Cardiac muscle cell (in vitro differentiated cells and primary cell): ENCODE data around the gene TPD52L2. TPM values are rescaled to one million over a fixed set of nuclear protein-coding genes. Genes with fewer than 3 reads are reported as not detected.

Experiments used
- DNase-seq, 2 donors: peaks; one replicate each; pipeline versions ENCODE4 v3.0.0 to v3.0.0-alpha.2; 2010 to 2017; ENCODE audit warnings: low read depth in 1 of 2, low spot score in 1 of 2
- H3K27ac ChIP-seq: fragments of 200-600 bp; sonication (generic); 2 replicates; pipeline ENCODE4 v1.5.1; 2016
- H3K27me3 ChIP-seq: fragments of 200-600 bp; sonication (generic); 2 replicates; pipeline ENCODE4 v1.6.0; 2016; ENCODE audit warnings: control low read depth
- H3K36me3 ChIP-seq: fragments of 200-600 bp; sonication (generic); 2 replicates; pipeline ENCODE4 v1.5.1; 2016; ENCODE audit warnings: control low read depth
- H3K4me1 ChIP-seq: fragments of 200-600 bp; sonication (generic); 2 replicates; pipeline ENCODE4 v1.8.1; 2017; ENCODE audit warnings: low read depth, mild to moderate bottlenecking, mixed run types
- H3K4me3 ChIP-seq: fragments of 200-600 bp; sonication (generic); 2 replicates; pipeline ENCODE4 v1.5.1; 2016; ENCODE audit warnings: mild to moderate bottlenecking
- H3K9me3 ChIP-seq: fragments of 200-600 bp; sonication (generic); 2 replicates; pipeline ENCODE4 v1.5.1; 2017; ENCODE audit warnings: low read depth, mild to moderate bottlenecking, control low read depth
- CTCF ChIP-seq: IDR thresholded peaks from 2 replicates; pipeline ENCODE4 v1.5.1; 2012; ENCODE audit warnings: low read depth, mild to moderate bottlenecking, low read length
- polyA plus RNA-seq: library from polyadenylated mRNA; unstranded; fragments of >200 nt; fragmentation: Nextera tagmentation; extraction: Ambion mirVana; gene quantifications from 2 replicates; pipeline ENCODE4 v1.2.1, GENCODE V29; 2016
- total RNA-seq: library from RNA; depleted of rRNA; stranded (reverse); fragments of >200 nt; gene quantifications from 2 replicates; pipeline ENCODE4 v1.2.3, GENCODE V29; 2016

Gene TPD52L2
- total and polyA plus RNA-seq, 2 experiments from 2014 or later = 103 to 114 TPM

DNA sequence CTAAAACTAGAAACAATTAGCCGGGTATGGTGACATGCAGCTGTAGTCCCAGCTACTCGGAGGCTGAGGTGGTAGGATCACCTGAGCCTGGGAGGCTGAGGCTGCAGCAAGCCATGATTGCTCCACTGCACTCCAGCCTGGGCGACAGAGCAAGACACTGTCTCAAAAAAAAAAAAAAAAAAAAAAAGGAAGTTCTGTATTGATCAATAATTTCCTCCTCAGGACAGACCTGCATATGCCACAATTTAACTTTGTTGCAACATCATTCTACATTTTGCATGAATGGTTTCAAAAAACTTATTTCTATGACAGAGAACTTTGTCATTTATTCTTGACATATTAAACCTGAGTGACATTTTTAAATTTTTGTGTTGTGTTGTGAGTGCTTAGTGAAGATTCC is 35.3 kb downstream of the TPD52L2 start:
- H3K4me3 ChIP-seq = no peak overlapping the region
- H3K4me1 ChIP-seq = peaks cover 12% of the 10 kb centered on the region
- H3K36me3 ChIP-seq = no peaks in the 10 kb centered on the region
- TF ChIP-seq CTCF = no peak
- no peaks in the 10 kb centered on the region for H3K27me3 ChIP-seq
- no peaks in the 10 kb centered on the region for H3K9me3 ChIP-seq
- no peak overlapping the region for H3K27ac ChIP-seq
- no peak for DNase-seq

DNA sequence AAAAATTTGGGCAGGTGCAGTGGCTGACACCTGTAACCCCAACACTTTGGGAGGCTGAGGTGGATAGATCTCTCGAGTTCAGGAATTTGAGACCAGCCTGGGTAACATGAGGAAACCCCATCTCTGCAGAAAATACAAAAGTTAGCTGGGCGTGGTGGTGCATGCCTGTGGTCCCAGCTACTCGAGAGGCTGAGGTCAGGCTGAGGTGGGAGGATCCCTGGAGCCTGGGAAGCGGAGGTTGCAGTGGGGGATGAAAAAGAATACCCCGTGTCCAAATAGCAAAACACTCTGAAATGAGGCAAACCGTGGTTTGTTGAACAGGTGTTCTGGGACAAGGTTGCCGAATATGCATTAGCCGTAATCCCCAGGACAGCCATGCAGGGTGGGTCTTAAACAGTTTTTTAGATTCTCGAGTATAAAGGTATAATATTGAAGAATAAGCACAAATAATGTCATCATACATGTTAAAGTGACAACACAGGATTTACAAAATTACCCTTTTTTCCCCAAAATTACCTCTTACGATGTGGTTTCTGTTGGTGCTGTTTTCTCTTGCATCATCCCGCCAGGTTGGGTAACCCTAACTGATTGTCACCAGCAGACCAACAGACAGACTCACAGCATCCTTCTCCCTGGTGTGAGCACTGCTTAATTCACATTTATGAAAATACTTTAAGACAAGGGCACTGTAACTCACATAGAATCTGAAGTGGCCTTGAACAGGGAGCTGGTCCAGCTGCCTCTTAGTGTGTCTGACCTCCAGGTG is 38.9 kb downstream of the TPD52L2 start:
- peaks cover 13% of the 10 kb centered on the region for H3K4me1 ChIP-seq
- H3K36me3 ChIP-seq = no peaks in the 10 kb centered on the region
- DNase-seq = no peak
- no peak for TF ChIP-seq CTCF
- H3K27me3 ChIP-seq = no peaks in the 10 kb centered on the region
- no peaks in the 10 kb centered on the region for H3K9me3 ChIP-seq
- H3K27ac ChIP-seq = no peak overlapping the region
- H3K4me3 ChIP-seq = no peak overlapping the region

DNA sequence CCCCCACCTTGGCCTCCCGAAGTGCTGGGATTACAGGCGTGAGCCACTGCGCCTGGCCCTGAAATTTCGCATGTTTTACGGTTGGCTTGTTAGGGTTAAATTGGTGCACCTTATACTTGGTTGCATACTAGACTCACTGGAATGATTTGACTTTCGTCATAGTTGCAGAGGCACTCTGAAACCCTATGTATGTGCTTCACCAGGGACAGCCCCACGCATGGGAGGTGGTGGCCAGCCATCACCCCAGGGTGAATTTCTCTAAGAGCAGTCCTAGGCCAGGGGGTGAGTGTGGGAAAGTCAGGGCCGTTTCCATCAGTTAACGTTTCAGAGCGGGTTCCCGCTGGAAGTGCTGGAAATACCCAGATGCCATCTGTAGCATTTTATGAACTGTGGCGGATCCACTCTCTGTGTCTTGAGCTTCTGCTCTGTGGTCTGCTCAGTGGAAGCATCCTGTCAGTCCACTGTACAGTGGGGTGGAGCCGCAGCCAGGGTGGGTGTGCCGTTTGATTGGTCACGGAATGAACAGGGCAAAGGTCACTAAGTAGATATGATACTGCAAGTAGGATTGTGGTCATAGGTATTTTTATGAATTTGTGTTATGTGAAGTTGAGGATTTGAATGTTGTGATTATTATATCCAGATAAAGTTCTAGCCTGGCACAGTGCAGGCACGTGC is 43.1 kb downstream of the TPD52L2 start:
- no peak for TF ChIP-seq CTCF
- peaks cover 13% of the 10 kb centered on the region for H3K4me1 ChIP-seq
- no peaks in the 10 kb centered on the region for H3K27me3 ChIP-seq
- no peak overlapping the region for H3K4me3 ChIP-seq
- no peak for DNase-seq
- no peaks in the 10 kb centered on the region for H3K9me3 ChIP-seq
- H3K27ac ChIP-seq = peak overlapping the region; percentile 41
- no peaks in the 10 kb centered on the region for H3K36me3 ChIP-seq

DNA sequence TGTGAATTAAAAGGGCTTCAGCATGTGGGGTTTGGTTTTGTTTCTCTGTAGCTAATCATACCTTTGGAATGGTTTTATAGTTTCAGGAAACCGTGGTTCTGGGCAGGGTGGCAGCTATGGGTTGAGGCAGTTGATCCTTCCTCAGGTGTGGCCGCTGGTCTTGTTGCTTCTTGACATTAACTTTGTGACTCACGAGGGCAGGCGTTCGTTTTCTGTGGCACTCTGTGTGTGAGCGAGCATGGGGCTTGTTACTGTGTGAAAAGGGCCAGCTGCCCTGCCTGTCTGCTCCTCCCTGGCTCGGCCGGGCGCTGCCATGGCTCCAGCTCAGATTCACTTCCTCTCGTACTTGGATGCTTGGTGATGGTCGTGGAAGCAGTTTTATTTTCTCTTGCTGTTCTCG is 46.1 kb downstream of the TPD52L2 start:
- DNase-seq = peak in 1 of 2 donors; percentile 27
- Histone ChIP-seq H3K4me3 (no peak overlapping the region), H3K9me3 (no peaks in the 10 kb centered on the region), H3K27me3 (no peaks in the 10 kb centered on the region), H3K27ac (no peak overlapping the region), H3K4me1 (peaks cover 13% of the 10 kb centered on the region), H3K36me3 (no peaks in the 10 kb centered on the region)
- no peak for TF ChIP-seq CTCF

- no peak overlapping the region for H3K27ac ChIP-seq
Measured at GRCh38 chr20:63913768-63914167, 48.7 kb downstream of the TPD52L2 start.

More at GRCh38 chr20:63913768-63914167, 48.7 kb downstream of the TPD52L2 start:
- no peak for DNase-seq
- Histone ChIP-seq H3K4me1 (no peaks in the 10 kb centered on the region), H3K36me3 (no peaks in the 10 kb centered on the region), H3K27me3 (no peaks in the 10 kb centered on the region), H3K9me3 (no peaks in the 10 kb centered on the region), H3K4me3 (no peak overlapping the region)
- TF ChIP-seq CTCF = no peak
